MM.1S (cell line): Measurements from ENCODE around the gene IL1F10.

Experiments used
- EZH2 ChIP-seq: fragments of 300-600 bp; sonication (generic); optimal IDR thresholded peaks from 2 replicates; pipeline ENCODE3; 2017; ENCODE audit warnings: low read depth, mild to moderate bottlenecking, antibody characterized with exemption, low read length, mixed read lengths
- TF ChIP-seq, protein P1 (sequence below): fragments of 300-600 bp; sonication (generic); IDR thresholded peaks from 2 replicates; pipeline ENCODE4 v1.5.1; 2016; ENCODE audit warnings: antibody characterized with exemption, low read length, mixed read lengths

DNA sequence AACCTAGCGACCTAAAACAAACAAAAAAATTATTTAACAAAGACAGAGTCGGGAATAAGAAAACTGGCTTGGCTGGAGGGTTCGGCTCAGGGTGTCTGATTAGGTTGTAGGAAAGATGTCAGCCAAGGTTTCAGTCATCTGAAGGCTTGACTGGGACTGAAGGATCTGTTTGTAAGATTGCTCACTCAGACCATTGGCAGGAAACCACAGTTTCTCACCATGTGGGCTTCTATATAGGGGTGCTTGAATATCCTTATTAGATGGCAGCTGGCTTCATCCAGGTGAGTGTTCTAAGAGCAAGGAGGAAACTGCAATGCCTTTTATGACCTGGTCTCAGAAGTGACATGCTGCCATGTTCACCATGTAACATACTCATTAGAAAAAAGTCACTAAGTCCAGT, 14.1 kb upstream of the IL1F10 start:
- TF ChIP-seq, protein P1, sequence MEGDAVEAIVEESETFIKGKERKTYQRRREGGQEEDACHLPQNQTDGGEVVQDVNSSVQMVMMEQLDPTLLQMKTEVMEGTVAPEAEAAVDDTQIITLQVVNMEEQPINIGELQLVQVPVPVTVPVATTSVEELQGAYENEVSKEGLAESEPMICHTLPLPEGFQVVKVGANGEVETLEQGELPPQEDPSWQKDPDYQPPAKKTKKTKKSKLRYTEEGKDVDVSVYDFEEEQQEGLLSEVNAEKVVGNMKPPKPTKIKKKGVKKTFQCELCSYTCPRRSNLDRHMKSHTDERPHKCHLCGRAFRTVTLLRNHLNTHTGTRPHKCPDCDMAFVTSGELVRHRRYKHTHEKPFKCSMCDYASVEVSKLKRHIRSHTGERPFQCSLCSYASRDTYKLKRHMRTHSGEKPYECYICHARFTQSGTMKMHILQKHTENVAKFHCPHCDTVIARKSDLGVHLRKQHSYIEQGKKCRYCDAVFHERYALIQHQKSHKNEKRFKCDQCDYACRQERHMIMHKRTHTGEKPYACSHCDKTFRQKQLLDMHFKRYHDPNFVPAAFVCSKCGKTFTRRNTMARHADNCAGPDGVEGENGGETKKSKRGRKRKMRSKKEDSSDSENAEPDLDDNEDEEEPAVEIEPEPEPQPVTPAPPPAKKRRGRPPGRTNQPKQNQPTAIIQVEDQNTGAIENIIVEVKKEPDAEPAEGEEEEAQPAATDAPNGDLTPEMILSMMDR, result no peak
- no peak for TF ChIP-seq EZH2
